Common myeloid progenitor, CD34-positive (primary cell): Measurements from ENCODE around the gene CPVL.

Source experiments
- CTCF ChIA-PET: fragments of 350-600 bp; sonication (Branson Sonifier 250); formaldehyde crosslinking; loops from one replicate; lab custom pipeline; 2021; ENCODE audit warnings: antibody characterized with exemption; lab: Charles Lee
- POLR2A ChIA-PET: fragments of 350-600 bp; sonication (Branson Sonifier 250); formaldehyde crosslinking; loops from one replicate; lab custom pipeline; 2021; ENCODE audit warnings: antibody characterized with exemption; lab: Charles Lee
- DNase-seq, 3 donors: peaks; one replicate each; pipeline versions ENCODE4 v3.0.0 to v3.0.0-alpha.2; 2013
- H3K27ac ChIP-seq, 2 experiments: 1 replicate in 1 of 2; 2 replicates in 1 of 2; pipeline ENCODE4 v1.7.0; 2013; ENCODE audit warnings: inconsistent platforms in 2 of 2, low read length in 2 of 2, mild to moderate bottlenecking in 2 of 2, low read depth in 1 of 2, moderate library complexity in 1 of 2; ENCODE audit not compliant: severe bottlenecking in 2 of 2, insufficient read depth in 1 of 2, poor library complexity in 1 of 2
- H3K27me3 ChIP-seq, 5 experiments: replicated peaks in 2 of 5; 1 replicate in 3 of 5; 2 replicates in 2 of 5; pipeline versions ENCODE4 v1.6.1 to v1.7.0; 2013; ENCODE audit warnings: low read length in 4 of 5, mild to moderate bottlenecking in 2 of 5, moderate library complexity in 2 of 5, inconsistent platforms in 1 of 5; ENCODE audit not compliant: insufficient read depth in 5 of 5, control insufficient read depth in 4 of 5
- H3K36me3 ChIP-seq, 4 experiments: 1 replicate in 2 of 4; 2 replicates in 2 of 4; pipeline versions ENCODE4 v1.6.1 to v1.7.0; 2013; ENCODE audit warnings: low read length in 3 of 4, control low read depth in 1 of 4, mild to moderate bottlenecking in 1 of 4; ENCODE audit not compliant: control insufficient read depth in 4 of 4, insufficient read depth in 4 of 4
- H3K4me1 ChIP-seq, 4 experiments: 1 replicate in 3 of 4; 2 replicates in 1 of 4; pipeline versions ENCODE4 v1.6.1 to v1.7.1; 2013; ENCODE audit warnings: low read length in 3 of 4, mild to moderate bottlenecking in 3 of 4, control low read depth in 1 of 4, inconsistent platforms in 1 of 4, moderate library complexity in 1 of 4; ENCODE audit not compliant: control insufficient read depth in 4 of 4, insufficient read depth in 4 of 4; ENCODE audit errors: control extremely low read depth in 1 of 4
- H3K4me3 ChIP-seq, 7 experiments: 1 replicate in 4 of 7; 2 replicates in 3 of 7; pipeline versions ENCODE4 v1.5.1 to v1.7.0; 2013; ENCODE audit warnings: mild to moderate bottlenecking in 7 of 7, low read length in 6 of 7, moderate library complexity in 6 of 7, inconsistent platforms in 2 of 7, low read depth in 2 of 7, control low read depth in 1 of 7; ENCODE audit not compliant: insufficient read depth in 4 of 7, control insufficient read depth in 1 of 7; ENCODE audit errors: extremely low read depth in 1 of 7
- H3K9me3 ChIP-seq, 5 experiments: 1 replicate in 4 of 5; 2 replicates in 1 of 5; pipeline versions ENCODE4 v1.6.1 to v1.7.1; 2013; ENCODE audit warnings: low read length in 4 of 5, mild to moderate bottlenecking in 2 of 5, inconsistent platforms in 1 of 5, low read depth in 1 of 5, moderate library complexity in 1 of 5; ENCODE audit not compliant: control insufficient read depth in 4 of 5, insufficient read depth in 2 of 5; ENCODE audit errors: control extremely low read depth in 1 of 5
- WGBS: methylation state at CpG from one replicate; pipeline ENCODE4 v1.1.5; 2013; ENCODE audit not compliant: insufficient coverage; 5-methylcytosine and 5-hydroxymethylcytosine counted together

CPVL gene

GRCh38 chr7:28998105-28998504 is 148.2 kb downstream of the CPVL start:
- DNase-seq, result no peak
- ChIA-PET POLR2A (no interaction called here), CTCF (no interaction called here)
- WGBS, result 100% methylated on average over 3 of the region's 4 CpGs
- Histone ChIP-seq H3K36me3 (no peaks in the 10 kb centered on the region), H3K27ac (no peak overlapping the region), H3K9me3 (no peaks in the 10 kb centered on the region), H3K4me1 (no peaks in the 10 kb centered on the region), H3K4me3 (no peak overlapping the region), H3K27me3 (no peaks in the 10 kb centered on the region)

DNA sequence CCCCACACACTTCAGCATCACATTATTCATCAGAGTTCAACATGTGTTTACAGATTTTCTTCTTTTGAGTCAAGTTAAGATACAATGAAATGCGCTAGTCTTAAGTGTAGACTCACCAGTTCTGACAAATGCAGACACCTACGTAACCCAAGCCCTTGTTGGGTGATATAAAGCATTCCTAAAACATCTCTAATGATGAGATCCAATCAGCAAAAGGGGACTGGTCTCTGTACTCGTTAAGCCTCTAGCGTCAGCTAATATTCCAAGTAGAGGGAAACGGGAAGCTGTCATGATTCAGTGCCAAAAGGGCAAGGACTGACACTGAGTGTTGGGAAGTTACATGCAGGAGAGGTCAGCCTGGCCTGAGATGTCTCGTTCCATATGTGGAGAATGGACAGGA is 149.5 kb downstream of the CPVL start:
- no peak overlapping the region for H3K27ac ChIP-seq
- WGBS, result 98% methylated on average over 5 of the region's 6 CpGs
- no peak overlapping the region for H3K4me3 ChIP-seq
- CTCF ChIA-PET, result interaction anchor here (1.0 kb wide), 1 partner anchor 15 kb away, joined by 3 read pairs; no protein-coding TSS in a partner anchor
- H3K36me3 ChIP-seq, result no peaks in the 10 kb centered on the region
- no peaks in the 10 kb centered on the region for H3K27me3 ChIP-seq
- POLR2A ChIA-PET, result no interaction called here
- DNase-seq, result no peak
- no peaks in the 10 kb centered on the region for H3K9me3 ChIP-seq
- no peaks in the 10 kb centered on the region for H3K4me1 ChIP-seq

- 98% methylated on average over 4 of the region's 4 CpGs for whole genome bisulfite sequencing
- CTCF ChIA-PET, result no interaction called here
- Histone ChIP-seq H3K27me3 (no peaks in the 10 kb centered on the region), H3K27ac (no peak overlapping the region), H3K9me3 (no peaks in the 10 kb centered on the region), H3K4me1 (no peaks in the 10 kb centered on the region), H3K36me3 (no peaks in the 10 kb centered on the region), H3K4me3 (no peak overlapping the region)
- POLR2A ChIA-PET, result no interaction called here
- no peak for DNase-seq
Observed at GRCh38 chr7:28993371-28993770, 153.0 kb downstream of the CPVL start.

DNA sequence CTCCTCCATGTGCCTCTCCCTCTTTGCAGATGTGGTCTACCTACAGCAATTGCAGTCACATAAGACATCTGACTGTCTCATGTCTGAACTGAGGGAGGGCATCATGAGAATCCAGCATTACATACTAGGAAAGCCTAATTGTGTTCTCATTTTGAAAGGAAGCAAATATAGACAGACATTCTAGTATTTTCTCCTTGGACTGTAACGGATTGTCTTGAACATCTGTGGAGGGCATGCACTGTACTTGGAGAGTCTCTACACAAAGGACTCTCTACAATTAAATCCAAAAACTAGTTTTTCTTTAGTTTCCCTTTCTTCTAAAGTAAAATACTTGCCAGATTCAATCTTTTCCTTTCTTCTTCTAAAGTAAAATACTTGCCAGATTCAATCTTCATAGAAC is 153.5 kb downstream of the CPVL start:
- Histone ChIP-seq H3K36me3 (no peaks in the 10 kb centered on the region), H3K9me3 (no peaks in the 10 kb centered on the region), H3K4me1 (no peaks in the 10 kb centered on the region), H3K27ac (no peak overlapping the region), H3K27me3 (no peaks in the 10 kb centered on the region), H3K4me3 (no peak overlapping the region)
- WGBS, result 100% methylated on average over 1 of the region's 1 CpG
- ChIA-PET POLR2A (no interaction called here), CTCF (no interaction called here)
- no peak for DNase-seq

DNA sequence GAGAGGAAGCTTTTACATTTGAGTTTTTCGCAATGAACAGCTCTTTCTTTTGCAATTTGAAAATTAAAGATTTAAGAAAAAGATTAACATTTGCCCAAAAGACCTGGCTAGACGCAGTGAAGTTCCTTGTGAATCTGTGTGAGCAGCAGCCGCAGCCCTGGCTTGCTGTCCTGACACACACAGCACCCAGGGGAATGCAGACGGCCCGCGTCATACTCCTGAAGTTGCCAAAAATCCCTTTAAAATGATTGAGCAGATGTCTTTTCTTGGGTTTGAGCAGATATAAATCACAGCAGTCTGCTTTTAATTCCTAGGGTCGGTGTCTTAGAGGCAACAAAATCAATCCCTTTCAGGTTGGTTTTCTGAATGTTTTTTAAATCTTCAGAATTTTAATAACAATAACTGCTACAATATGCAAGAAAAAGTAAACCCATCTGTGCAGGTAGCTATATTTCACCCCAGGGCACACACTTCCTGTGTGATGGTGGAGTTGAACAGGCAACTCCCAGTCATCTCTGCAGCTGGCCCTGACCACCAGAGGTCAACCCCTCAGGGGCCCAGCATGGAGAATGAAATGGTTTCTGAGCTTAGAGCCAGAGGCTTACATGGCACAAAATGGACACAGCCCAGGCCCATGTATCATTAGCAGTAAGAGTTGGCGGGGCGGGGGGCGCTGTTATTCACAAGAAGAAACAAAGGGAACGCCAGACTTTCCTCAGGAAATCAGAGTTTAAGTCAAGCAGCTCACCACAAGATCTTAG is 156.0 kb downstream of the CPVL start:
- POLR2A ChIA-PET, result no interaction called here
- DNase-seq, result no peak
- Histone ChIP-seq H3K4me3 (no peak overlapping the region), H3K36me3 (no peaks in the 10 kb centered on the region), H3K9me3 (no peaks in the 10 kb centered on the region), H3K27ac (no peak overlapping the region), H3K27me3 (no peaks in the 10 kb centered on the region), H3K4me1 (peaks cover 3 to 13% (median 9%) of the 10 kb centered on the region in 4 experiments)
- WGBS, result 94% methylated on average over 10 of the region's 11 CpGs
- CTCF ChIA-PET, result interaction anchor here (0.9 to 1.2 kb wide), 3 partner anchors 9 to 419 kb away, joined by 3 read pairs; no protein-coding TSS in a partner anchor

- peaks cover 3 to 22% (median 14%) of the 10 kb centered on the region in 4 experiments for H3K4me1 ChIP-seq
- no peak for DNase-seq
- 86% methylated on average over 2 of the region's 6 CpGs for WGBS
- no peak overlapping the region for H3K4me3 ChIP-seq
- no peaks in the 10 kb centered on the region for H3K27me3 ChIP-seq
- POLR2A ChIA-PET, result no interaction called here
- no peaks in the 10 kb centered on the region for H3K9me3 ChIP-seq
- no peak overlapping the region for H3K27ac ChIP-seq
- CTCF ChIA-PET, result interaction anchor here (1.2 kb wide), 1 partner anchor 8 kb away, joined by 3 read pairs; no protein-coding TSS in a partner anchor
- no peaks in the 10 kb centered on the region for H3K36me3 ChIP-seq
Observed at GRCh38 chr7:28989211-28989980, 156.9 kb downstream of the CPVL start.

- H3K4me3 ChIP-seq, result no peak overlapping the region
- no peak for DNase-seq
- H3K27ac ChIP-seq, result no peak overlapping the region
- POLR2A ChIA-PET, result no interaction called here
- H3K4me1 ChIP-seq, result peaks cover 3 to 26% (median 17%) of the 10 kb centered on the region in 4 experiments
- H3K27me3 ChIP-seq, result no peaks in the 10 kb centered on the region
- H3K9me3 ChIP-seq, result no peaks in the 10 kb centered on the region
- WGBS, result 100% methylated on average over 4 of the region's 4 CpGs
- CTCF ChIA-PET, result no interaction called here
- H3K36me3 ChIP-seq, result no peaks in the 10 kb centered on the region
Observed at GRCh38 chr7:28988810-28989209, 157.5 kb downstream of the CPVL start.
